OCI-LY1 (cell line): ENCODE data around the gene KRTAP10-6.
"Not testable (repeated sequence)": the region's sequence is repeated elsewhere in the genome, so short reads cannot be mapped to it uniquely, and the experiment has no call there.

Experiments used
- H2AFZ ChIP-seq: fragments of 200-600 bp; sonication (generic), shearing (Covaris generic); 2 replicates; pipeline ENCODE4 v1.6.0; 2014; ENCODE audit warnings: antibody characterized with exemption, mild to moderate bottlenecking, low read length
- H3F3A ChIP-seq: fragments of 200-600 bp; sonication (generic), shearing (Covaris generic); 2 replicates; pipeline ENCODE4 v1.6.0; 2014; ENCODE audit warnings: mild to moderate bottlenecking, antibody characterized with exemption, low read length, moderate library complexity; ENCODE audit not compliant: insufficient read depth
- H3K27ac ChIP-seq: fragments of 200-600 bp; sonication (generic); 2 replicates; pipeline ENCODE4 v1.5.1; 2014; ENCODE audit warnings: low read length, mixed run types, mild to moderate bottlenecking, low read depth; ENCODE audit not compliant: poor library complexity, severe bottlenecking
- H3K27me3 ChIP-seq: fragments of 200-600 bp; sonication (generic); 2 replicates; pipeline ENCODE4 v1.6.0; 2014; ENCODE audit warnings: antibody characterized with exemption, mild to moderate bottlenecking, low read length, moderate library complexity; ENCODE audit not compliant: insufficient read depth
- H3K36me3 ChIP-seq: fragments of 200-600 bp; sonication (generic); 2 replicates; pipeline ENCODE4 v1.6.1; 2014; ENCODE audit warnings: mild to moderate bottlenecking, antibody characterized with exemption, low read length, moderate library complexity, mixed read lengths; ENCODE audit not compliant: insufficient read depth
- H3K4me1 ChIP-seq: fragments of 200-600 bp; sonication (generic); 2 replicates; pipeline ENCODE4 v1.5.1; 2014; ENCODE audit warnings: mild to moderate bottlenecking, low read length, moderate library complexity; ENCODE audit not compliant: insufficient read depth, severe bottlenecking
- H3K4me2 ChIP-seq: fragments of 200-600 bp; sonication (generic), shearing (Covaris generic); 2 replicates; pipeline ENCODE4 v1.6.1; 2014; ENCODE audit warnings: low read length
- H3K4me3 ChIP-seq: fragments of 200-600 bp; sonication (generic); 2 replicates; pipeline ENCODE4 v1.5.1; 2014; ENCODE audit warnings: low read length, low read depth, mild to moderate bottlenecking, mixed read lengths; ENCODE audit not compliant: poor library complexity, severe bottlenecking
- H3K79me2 ChIP-seq: fragments of 200-600 bp; shearing (Covaris generic); 2 replicates; pipeline ENCODE4 v1.6.1; 2016; ENCODE audit warnings: mixed run types, low read length, mixed read lengths; ENCODE audit not compliant: insufficient read depth
- H3K9ac ChIP-seq: fragments of 200-600 bp; sonication (generic), shearing (Covaris generic); 2 replicates; pipeline ENCODE4 v1.6.1; 2014; ENCODE audit warnings: mild to moderate bottlenecking, low read length, mixed read lengths
- H3K9me2 ChIP-seq: fragments of 200-600 bp; sonication (generic), shearing (Covaris generic); 2 replicates; pipeline ENCODE4 v1.6.1; 2014; ENCODE audit warnings: low read depth, mild to moderate bottlenecking, low read length, mixed read lengths
- H3K9me3 ChIP-seq: fragments of 200-600 bp; shearing (Covaris generic); 2 replicates; pipeline ENCODE4 v1.6.1; 2014; ENCODE audit warnings: low read length, mixed read lengths
- H4K20me1 ChIP-seq: fragments of 200-600 bp; sonication (generic), shearing (Covaris generic); 2 replicates; pipeline ENCODE4 v1.6.0; 2016; ENCODE audit warnings: mild to moderate bottlenecking, low read length; ENCODE audit not compliant: insufficient read depth
- EZH2 ChIP-seq: fragments of 200-600 bp; sonication (generic), shearing (Covaris generic); IDR thresholded peaks from 2 replicates; pipeline ENCODE4 v1.8.0; 2017; ENCODE audit warnings: borderline replicate concordance, mixed run types, mild to moderate bottlenecking, antibody characterized with exemption, low read length, moderate library complexity, mixed read lengths
- TF ChIP-seq, protein P1 (sequence below): fragments of 200-600 bp; sonication (generic), shearing (Covaris generic); IDR thresholded peaks from 2 replicates; pipeline ENCODE4 v1.5.1; 2017; ENCODE audit warnings: mild to moderate bottlenecking, antibody characterized with exemption, low read length, moderate library complexity, mixed read lengths

The KRTAP10-6 gene

GRCh38 chr21:44602463-44602850, 10.2 kb upstream of the KRTAP10-6 start:
- H3K9me2 ChIP-seq, result no peaks in the 10 kb centered on the region
- no peak overlapping the region for H3K27ac ChIP-seq
- TF ChIP-seq EZH2, result no peak
- TF ChIP-seq, protein P1, sequence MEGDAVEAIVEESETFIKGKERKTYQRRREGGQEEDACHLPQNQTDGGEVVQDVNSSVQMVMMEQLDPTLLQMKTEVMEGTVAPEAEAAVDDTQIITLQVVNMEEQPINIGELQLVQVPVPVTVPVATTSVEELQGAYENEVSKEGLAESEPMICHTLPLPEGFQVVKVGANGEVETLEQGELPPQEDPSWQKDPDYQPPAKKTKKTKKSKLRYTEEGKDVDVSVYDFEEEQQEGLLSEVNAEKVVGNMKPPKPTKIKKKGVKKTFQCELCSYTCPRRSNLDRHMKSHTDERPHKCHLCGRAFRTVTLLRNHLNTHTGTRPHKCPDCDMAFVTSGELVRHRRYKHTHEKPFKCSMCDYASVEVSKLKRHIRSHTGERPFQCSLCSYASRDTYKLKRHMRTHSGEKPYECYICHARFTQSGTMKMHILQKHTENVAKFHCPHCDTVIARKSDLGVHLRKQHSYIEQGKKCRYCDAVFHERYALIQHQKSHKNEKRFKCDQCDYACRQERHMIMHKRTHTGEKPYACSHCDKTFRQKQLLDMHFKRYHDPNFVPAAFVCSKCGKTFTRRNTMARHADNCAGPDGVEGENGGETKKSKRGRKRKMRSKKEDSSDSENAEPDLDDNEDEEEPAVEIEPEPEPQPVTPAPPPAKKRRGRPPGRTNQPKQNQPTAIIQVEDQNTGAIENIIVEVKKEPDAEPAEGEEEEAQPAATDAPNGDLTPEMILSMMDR, result no peak
- H3K4me2 ChIP-seq, result no peak overlapping the region
- H2AFZ ChIP-seq, result no peak overlapping the region
- H3K4me3 ChIP-seq, result no peak overlapping the region
- no peak overlapping the region for H3K9ac ChIP-seq
- H3K27me3 ChIP-seq, result no peaks in the 10 kb centered on the region
- no peaks in the 10 kb centered on the region for H3K36me3 ChIP-seq
- H3K4me1 ChIP-seq, result no peaks in the 10 kb centered on the region
- no peaks in the 10 kb centered on the region for H3K79me2 ChIP-seq
- H4K20me1 ChIP-seq, result no peaks in the 10 kb centered on the region
- H3K9me3 ChIP-seq, result no peaks in the 10 kb centered on the region
- H3F3A ChIP-seq, result no peaks in the 10 kb centered on the region

DNA sequence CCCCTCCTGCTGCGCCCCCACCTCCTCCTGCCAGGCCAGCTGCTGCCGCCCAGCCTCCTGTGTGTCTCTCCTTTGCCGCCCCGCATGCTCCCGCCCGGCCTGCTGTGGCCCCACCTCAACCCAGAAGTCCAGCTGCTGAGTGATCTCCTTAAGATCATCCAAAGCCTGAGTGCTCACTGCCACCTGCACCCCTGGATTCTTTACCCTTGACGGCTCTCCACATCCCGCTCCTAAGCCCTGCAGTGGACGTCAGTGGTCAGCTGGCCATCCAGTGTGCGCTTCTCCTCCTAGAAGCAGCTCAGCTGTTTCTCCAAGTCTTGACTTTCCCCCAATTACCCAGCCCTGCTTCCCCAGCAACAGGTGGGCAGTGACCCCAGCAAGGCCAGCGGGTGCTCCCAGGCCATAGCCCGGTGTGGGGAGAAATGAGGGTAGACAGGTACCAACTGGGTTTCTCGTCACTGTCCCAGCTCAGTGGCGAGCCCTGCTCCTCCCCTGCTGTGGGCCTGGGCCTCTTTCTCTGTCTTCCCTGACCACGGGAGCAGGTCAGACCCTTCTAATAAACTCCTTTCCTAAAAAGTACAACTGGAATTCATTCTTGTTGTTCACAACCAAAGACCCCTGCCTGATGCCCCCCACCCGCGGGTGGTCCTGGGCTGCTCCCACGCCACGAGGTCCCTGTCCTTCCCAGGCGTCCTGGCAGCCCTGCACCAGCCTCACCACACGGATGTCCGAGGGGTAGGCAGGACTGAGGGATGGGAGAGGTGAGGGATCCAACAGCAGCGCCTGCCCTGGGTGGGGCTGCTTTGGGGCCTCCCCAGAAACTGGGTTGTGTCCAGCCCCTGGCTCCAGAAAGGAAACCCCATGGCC, 9.5 kb upstream of the KRTAP10-6 start:
- Histone ChIP-seq H3F3A (no peaks in the 10 kb centered on the region), H3K4me1 (no peaks in the 10 kb centered on the region), H3K79me2 (no peaks in the 10 kb centered on the region), H2AFZ (no peak overlapping the region), H3K9me3 (no peaks in the 10 kb centered on the region), H3K4me2 (no peak overlapping the region), H3K36me3 (no peaks in the 10 kb centered on the region), H3K9me2 (no peaks in the 10 kb centered on the region), H3K9ac (no peak overlapping the region), H3K27ac (no peak overlapping the region), H3K27me3 (no peaks in the 10 kb centered on the region), H3K4me3 (no peak overlapping the region), H4K20me1 (no peaks in the 10 kb centered on the region)
- TF ChIP-seq, protein P1, result no peak
- no peak for TF ChIP-seq EZH2

DNA sequence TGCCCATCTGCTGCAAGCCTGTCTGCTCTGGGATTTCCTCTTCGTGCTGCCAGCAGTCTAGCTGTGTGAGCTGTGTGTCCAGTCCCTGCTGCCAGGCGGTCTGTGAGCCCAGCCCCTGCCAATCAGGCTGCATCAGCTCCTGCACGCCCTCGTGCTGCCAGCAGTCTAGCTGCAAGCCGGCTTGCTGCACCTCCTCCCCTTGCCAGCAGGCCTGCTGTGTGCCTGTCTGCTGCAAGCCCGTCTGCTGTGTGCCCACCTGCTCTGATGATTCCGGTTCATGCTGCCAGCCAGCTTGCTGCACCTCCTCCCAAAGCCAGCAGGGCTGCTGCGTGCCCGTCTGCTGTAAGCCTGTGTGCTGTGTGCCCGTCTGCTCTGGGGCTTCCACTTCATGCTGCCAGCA, 8.8 kb upstream of the KRTAP10-6 start:
- not testable (repeated sequence) for H3K27ac ChIP-seq, H3K36me3 ChIP-seq, H3K27me3 ChIP-seq, H3K4me1 ChIP-seq, H3K9me2 ChIP-seq, H3F3A ChIP-seq, H3K4me3 ChIP-seq, H3K9me3 ChIP-seq, H3K79me2 ChIP-seq, H3K9ac ChIP-seq, H4K20me1 ChIP-seq, H3K4me2 ChIP-seq, H2AFZ ChIP-seq

GRCh38 chr21:44600118-44600978, 8.0 kb upstream of the KRTAP10-6 start, which contains the start of gene KRTAP10-7:
Gene KRTAP10-7, plus strand, starts transcription at chr21:44600597. Its CDS starts 25 bp downstream, at chr21:44600622.
- H3K27ac ChIP-seq, H3K27me3 ChIP-seq, H3K4me3 ChIP-seq, H3K79me2 ChIP-seq, H3K36me3 ChIP-seq, H3K4me2 ChIP-seq, H3F3A ChIP-seq, H4K20me1 ChIP-seq, H3K9me2 ChIP-seq, H3K9ac ChIP-seq, H2AFZ ChIP-seq, H3K4me1 ChIP-seq, H3K9me3 ChIP-seq: not testable (repeated sequence)
